Measurements from ENCODE around the gene DBT. TPM values are rescaled to one million over a fixed set of nuclear protein-coding genes. Genes with fewer than 3 reads are reported as not detected.

DBT gene
- total RNA-seq, 2 experiments from 2014 or later, result 11.8 to 12.6 TPM

GRCh38 chr1:100277866-100278265, 28.2 kb upstream of the DBT start:
- Mint-ChIP-seq H3K4me1 (ENCODE audit: low read depth) (peaks cover 15% of the 10 kb centered on the region), H3K9me3 (no peaks in the 10 kb centered on the region), H3K27ac (peak overlapping the region; percentile 31), H3K4me3 (no peak overlapping the region), H3K36me3 (ENCODE audit: low read depth) (peaks cover 42% of the 10 kb centered on the region), H3K27me3 (no peaks in the 10 kb centered on the region)
- POLR2A ChIA-PET, result no interaction called here
- CTCF ChIA-PET, result interaction anchor here (0.7 to 1.5 kb wide), 2 partner anchors 171 to 182 kb away, joined by 3 to 5 read pairs; no protein-coding TSS in a partner anchor
- no peak for TF ChIP-seq CTCF (IDR thresholded peaks at IDR 0.05)
- DNase-seq (peak; percentile 39), ATAC-seq (peak; percentile 53)
- intact Hi-C loops (cut with micrococcal nuclease), result loop anchor here (10.0 kb wide), 1 partner anchor 177 kb away; no protein-coding TSS in a partner anchor

- peaks cover 44% of the 10 kb centered on the region for H3K36me3 Mint-ChIP-seq (ENCODE audit: low read depth)
Observed at GRCh38 chr1:100268202-100268601, 18.6 kb upstream of the DBT start.

GRCh38 chr1:100267284-100267683, 17.6 kb upstream of the DBT start:
- intact Hi-C loops (cut with micrococcal nuclease), result loop anchor here (5.0 to 10.0 kb wide), 2 partner anchors 85 to 122 kb away; partner anchors contain the start of gene CDC14A
- no peak for DNase-seq
- H3K9me3 Mint-ChIP-seq, result no peaks in the 10 kb centered on the region
- TF ChIP-seq CTCF (IDR thresholded peaks at IDR 0.05), result no peak
- ChIA-PET CTCF (interaction anchor here (1.0 to 3.7 kb wide), 6 partner anchors 85 to 193 kb away, joined by 3 to 21 read pairs (median 5); partner anchors contain the start of gene CDC14A), POLR2A (interaction anchor here (0.7 to 3.7 kb wide), 4 partner anchors 18 to 229 kb away, joined by 3 to 22 read pairs (median 14); partner anchors contain the start of genes CDC14A and DBT)
- no peak for ATAC-seq
- H3K4me3 Mint-ChIP-seq, result peak overlapping the region; percentile 97
- H3K4me1 Mint-ChIP-seq (ENCODE audit: low read depth), result peaks cover 44% of the 10 kb centered on the region
- H3K27me3 Mint-ChIP-seq, result no peaks in the 10 kb centered on the region
- peaks cover 44% of the 10 kb centered on the region for H3K36me3 Mint-ChIP-seq (ENCODE audit: low read depth)
- H3K27ac Mint-ChIP-seq, result peak overlapping the region; percentile 34

More at GRCh38 chr1:100268202-100268601, 18.6 kb upstream of the DBT start:
- intact Hi-C loops (cut with micrococcal nuclease), result loop anchor here (5.0 to 10.0 kb wide), 2 partner anchors 84 to 123 kb away; partner anchors contain the start of gene CDC14A
- peak overlapping the region; percentile 97 for H3K4me3 Mint-ChIP-seq
- peak overlapping the region; percentile 11 for H3K27ac Mint-ChIP-seq
- no peak for TF ChIP-seq CTCF (IDR thresholded peaks at IDR 0.05)
- H3K4me1 Mint-ChIP-seq (ENCODE audit: low read depth), result peaks cover 47% of the 10 kb centered on the region
- DNase-seq (no peak), ATAC-seq (no peak)
- CTCF ChIA-PET, result interaction anchor here (1.0 to 3.7 kb wide), 4 partner anchors 90 to 192 kb away, joined by 3 to 21 read pairs (median 10); no protein-coding TSS in a partner anchor
- no peaks in the 10 kb centered on the region for H3K9me3 Mint-ChIP-seq
- H3K27me3 Mint-ChIP-seq, result no peaks in the 10 kb centered on the region
- POLR2A ChIA-PET, result interaction anchor here (3.7 kb wide), 1 partner anchor 19 kb away, joined by 22 read pairs; the partner anchor contains the start of gene DBT

GRCh38 chr1:100266741-100267140, 17.1 kb upstream of the DBT start:
- ChIA-PET POLR2A (interaction anchor here (0.7 to 3.7 kb wide), 6 partner anchors 17 to 413 kb away, joined by 3 to 22 read pairs (median 10); partner anchors contain the start of genes CDC14A and DBT), CTCF (interaction anchor here (1.0 to 3.7 kb wide), 8 partner anchors 9 to 458 kb away, joined by 3 to 21 read pairs (median 5); partner anchors contain the start of gene CDC14A)
- peak; percentile 16 for ATAC-seq
- H3K27me3 Mint-ChIP-seq, result no peaks in the 10 kb centered on the region
- H3K4me1 Mint-ChIP-seq (ENCODE audit: low read depth), result peaks cover 40% of the 10 kb centered on the region
- intact Hi-C loops (cut with micrococcal nuclease), result loop anchor here (5.0 to 10.0 kb wide), 2 partner anchors 86 to 122 kb away; partner anchors contain the start of gene CDC14A
- peak; percentile 31 for DNase-seq
- peak overlapping the region; percentile 97 for H3K4me3 Mint-ChIP-seq
- TF ChIP-seq CTCF (IDR thresholded peaks at IDR 0.05), result no peak
- peak overlapping the region; percentile 98 for H3K27ac Mint-ChIP-seq
- H3K9me3 Mint-ChIP-seq, result no peaks in the 10 kb centered on the region
- H3K36me3 Mint-ChIP-seq (ENCODE audit: low read depth), result peaks cover 44% of the 10 kb centered on the region

Data from activated CD8-positive, alpha-beta T cell treated with anti-CD3 and anti-CD28 coated beads for 36 hours (primary cell).